Loucy (cell line): ENCODE data around the gene KBTBD3.

Source experiments
- CTCF ChIP-seq: fragments of 200-600 bp; sonication (generic); conservative IDR thresholded peaks from 2 replicates; pipeline ENCODE4 v1.5.1; 2014; ENCODE audit warnings: mild to moderate bottlenecking, antibody characterized with exemption, low read length
- EZH2phosphoT487 ChIP-seq: fragments of 200-600 bp; IDR thresholded peaks from 2 replicates; pipeline ENCODE4 v1.6.1; 2018; ENCODE audit warnings: antibody characterized with exemption, mild to moderate bottlenecking, moderate library complexity, borderline replicate concordance

GRCh38 chr11:106011481-106011880 is 65.7 kb downstream of the KBTBD3 start:
- TF ChIP-seq CTCF (no peak), EZH2phosphoT487 (no peak)
